GM12873 (cell line): ENCODE data around the gene RPS6KB2.

Experiments used
- TF ChIP-seq, protein P1 (sequence below): IDR thresholded peaks from 2 replicates; pipeline ENCODE4 v1.5.1; 2012; ENCODE audit warnings: low read depth, mild to moderate bottlenecking, moderate library complexity, low read length, control low read depth; ENCODE audit not compliant: insufficient read depth; ENCODE audit errors: missing control alignments

Gene RPS6KB2

DNA sequence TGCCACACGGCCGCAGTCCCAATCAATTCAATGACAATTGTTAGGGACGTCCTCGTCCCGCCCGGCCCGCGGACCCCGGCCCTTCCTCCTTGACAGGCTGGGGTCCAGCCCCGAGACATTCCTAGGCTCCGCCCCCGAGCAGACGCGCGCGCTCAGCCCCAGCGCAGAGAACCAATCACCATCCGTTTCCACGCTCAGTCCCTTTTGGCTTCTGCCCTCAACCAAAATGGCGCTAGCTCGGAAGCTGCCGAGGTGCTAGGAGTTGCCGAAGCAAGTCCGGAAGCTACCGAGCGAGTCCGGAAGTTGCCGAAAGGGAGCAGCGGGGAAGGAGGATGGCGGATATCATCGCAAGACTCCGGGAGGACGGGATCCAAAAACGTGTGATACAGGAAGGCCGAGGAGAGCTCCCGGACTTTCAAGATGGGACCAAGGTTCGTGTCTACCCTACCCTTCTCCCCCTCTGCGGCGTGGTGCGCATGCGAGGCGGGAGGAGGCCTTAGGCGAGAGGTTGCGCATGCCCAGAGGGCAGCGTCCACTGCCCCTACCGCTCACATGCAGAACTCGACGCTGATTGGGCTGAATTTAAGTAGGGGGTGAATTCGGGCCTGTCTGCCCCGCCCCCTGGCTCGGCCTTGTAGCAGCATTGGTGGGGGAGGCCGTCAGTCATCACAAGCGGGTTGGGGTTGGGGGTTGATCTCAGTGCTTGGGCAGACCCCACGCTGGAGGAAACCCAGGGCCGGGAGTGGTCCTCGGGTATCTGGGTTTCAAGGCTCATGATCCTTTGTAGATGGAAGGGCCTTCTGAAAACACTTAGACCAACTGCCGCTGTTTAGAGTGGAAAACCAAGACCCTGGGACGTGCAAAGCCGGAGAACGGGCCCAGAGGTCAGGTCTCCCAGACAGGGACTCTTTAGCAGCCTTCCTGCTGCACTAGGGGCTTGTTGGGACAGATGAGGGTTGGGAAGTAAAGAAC, 54.8 kb downstream of the RPS6KB2 start, which contains the start of gene AIP:
AIP (plus strand) TSS at position 200 of the 972 bp plus-strand sequence; CDS start at position 333, 133 bp downstream.
- TF ChIP-seq, protein P1, sequence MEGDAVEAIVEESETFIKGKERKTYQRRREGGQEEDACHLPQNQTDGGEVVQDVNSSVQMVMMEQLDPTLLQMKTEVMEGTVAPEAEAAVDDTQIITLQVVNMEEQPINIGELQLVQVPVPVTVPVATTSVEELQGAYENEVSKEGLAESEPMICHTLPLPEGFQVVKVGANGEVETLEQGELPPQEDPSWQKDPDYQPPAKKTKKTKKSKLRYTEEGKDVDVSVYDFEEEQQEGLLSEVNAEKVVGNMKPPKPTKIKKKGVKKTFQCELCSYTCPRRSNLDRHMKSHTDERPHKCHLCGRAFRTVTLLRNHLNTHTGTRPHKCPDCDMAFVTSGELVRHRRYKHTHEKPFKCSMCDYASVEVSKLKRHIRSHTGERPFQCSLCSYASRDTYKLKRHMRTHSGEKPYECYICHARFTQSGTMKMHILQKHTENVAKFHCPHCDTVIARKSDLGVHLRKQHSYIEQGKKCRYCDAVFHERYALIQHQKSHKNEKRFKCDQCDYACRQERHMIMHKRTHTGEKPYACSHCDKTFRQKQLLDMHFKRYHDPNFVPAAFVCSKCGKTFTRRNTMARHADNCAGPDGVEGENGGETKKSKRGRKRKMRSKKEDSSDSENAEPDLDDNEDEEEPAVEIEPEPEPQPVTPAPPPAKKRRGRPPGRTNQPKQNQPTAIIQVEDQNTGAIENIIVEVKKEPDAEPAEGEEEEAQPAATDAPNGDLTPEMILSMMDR: peak; percentile 28

DNA sequence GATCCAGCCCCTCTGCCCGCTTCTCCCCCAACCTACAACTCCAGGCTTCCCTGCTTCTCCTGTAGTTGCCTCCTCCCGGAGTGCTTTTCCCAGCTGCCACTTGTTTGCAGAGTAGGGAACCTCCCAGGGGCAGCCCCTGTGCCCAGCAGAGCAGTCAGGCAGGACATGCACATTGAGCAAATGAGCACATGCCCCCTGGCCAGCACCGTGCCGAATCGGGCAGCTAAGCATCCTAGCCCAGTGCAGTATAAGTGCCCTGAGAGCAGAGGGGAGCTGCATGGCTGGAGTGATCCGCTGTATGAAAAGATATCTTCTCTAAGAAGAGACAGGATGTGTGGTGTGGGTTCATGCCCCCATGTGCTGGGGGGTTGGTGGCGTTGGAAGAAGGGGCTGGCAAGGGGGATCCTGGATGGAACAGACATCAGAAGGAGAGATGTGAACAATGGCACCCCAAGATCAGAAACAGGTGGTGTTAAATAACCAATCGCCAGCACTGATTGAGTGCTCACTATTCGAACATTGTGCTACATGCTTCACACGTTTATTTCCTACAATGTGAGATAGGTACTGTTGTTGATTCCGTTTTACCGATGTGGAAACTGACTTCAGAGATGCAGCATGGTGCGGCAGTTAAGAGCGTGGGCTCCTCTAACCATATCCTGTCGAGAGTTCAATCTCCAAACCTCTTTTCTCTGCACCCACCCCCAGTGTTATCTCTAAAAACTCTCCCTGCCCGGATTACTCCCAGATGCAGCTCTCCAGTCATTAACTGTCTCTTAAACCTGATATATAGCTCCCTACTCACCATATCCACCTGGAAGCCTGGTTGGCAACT, 55.8 kb downstream of the RPS6KB2 start:
- TF ChIP-seq, protein P1: no peak

DNA sequence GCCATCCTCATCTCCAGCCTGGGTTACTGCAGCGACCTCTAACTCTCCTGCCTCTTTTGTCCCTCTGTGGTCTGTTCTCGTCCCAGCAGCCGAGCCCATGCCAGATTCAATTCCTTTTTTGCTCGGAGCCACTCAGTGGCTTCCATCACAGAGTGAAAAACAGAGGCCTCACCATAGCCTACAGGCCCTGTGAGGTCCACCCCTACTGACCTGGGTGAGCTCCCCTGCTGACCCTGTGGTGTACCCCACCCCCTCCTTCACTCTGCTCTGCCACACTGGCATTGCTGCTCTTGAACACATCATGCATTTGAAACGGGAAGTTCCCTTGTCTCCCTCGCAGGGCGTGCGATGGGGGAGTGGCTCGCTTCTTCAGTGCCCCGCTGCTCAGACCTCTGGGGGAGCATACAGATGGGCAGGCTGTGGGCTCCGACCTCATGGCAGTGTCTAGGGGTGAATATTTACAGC, 56.6 kb downstream of the RPS6KB2 start:
- TF ChIP-seq, protein P1: no peak
